RCC 7860 (cell line): ENCODE measurements around the gene HDAC4.
A peak's percentile ranks its signal among the peaks of the same experiment; 100 is the strongest.

ENCODE experiments used
- DNase-seq: peaks from one replicate; pipeline ENCODE4 v3.0.0-alpha.2; 2015; ENCODE audit warnings: low spot score
- FAIRE-seq: peaks from 2 replicates; lab custom pipeline; 2012; peaks lifted over from hg19 to GRCh38; lab: Jason Lieb, UNC

Gene HDAC4

DNA sequence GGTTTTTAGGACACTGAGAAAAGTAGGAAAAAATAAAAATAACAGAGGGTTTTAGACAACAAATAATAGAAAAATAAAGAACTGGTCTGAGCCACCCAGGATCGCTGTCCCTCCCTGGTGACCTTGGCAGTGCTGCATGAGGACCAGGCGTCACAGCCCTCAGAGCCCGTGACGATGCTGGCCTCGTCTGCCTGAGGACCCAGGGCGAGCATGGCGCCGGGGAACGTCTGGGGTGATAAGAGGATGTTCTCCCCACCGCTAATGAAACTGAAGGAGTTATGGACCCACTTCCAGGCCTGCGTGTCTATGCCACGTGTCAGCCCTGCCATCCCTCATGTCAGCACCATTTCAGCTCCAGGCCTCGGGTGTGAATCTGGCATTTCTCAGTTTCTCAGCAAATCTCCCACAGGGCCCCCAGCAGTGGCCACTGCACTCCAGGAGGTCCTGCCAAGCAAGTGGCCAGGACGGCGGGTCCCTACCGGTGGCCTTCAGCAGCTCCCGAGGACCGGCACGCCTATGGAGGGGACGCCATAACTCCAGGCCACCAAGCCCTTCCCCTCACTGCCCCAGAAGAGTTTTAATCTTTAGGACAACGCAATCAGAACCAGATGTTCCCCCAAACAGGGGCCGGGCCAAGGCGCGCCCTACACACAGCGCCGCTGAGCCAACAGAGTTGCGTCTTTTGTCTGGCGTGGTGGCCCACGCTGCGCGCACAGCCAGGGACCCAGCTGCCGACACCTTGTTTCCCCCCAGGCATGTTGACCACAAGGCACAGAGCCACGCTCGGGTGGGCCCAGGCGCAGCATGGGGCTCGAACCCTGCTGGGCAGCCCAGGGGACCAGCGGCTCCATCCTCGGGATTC is 373.2 kb downstream of the HDAC4 start:
- no peak for DNase-seq
- no peak for FAIRE-seq

- FAIRE-seq (no peak), DNase-seq (no peak)
Measured at GRCh38 chr2:239026711-239027361, 374.0 kb downstream of the HDAC4 start.

DNA sequence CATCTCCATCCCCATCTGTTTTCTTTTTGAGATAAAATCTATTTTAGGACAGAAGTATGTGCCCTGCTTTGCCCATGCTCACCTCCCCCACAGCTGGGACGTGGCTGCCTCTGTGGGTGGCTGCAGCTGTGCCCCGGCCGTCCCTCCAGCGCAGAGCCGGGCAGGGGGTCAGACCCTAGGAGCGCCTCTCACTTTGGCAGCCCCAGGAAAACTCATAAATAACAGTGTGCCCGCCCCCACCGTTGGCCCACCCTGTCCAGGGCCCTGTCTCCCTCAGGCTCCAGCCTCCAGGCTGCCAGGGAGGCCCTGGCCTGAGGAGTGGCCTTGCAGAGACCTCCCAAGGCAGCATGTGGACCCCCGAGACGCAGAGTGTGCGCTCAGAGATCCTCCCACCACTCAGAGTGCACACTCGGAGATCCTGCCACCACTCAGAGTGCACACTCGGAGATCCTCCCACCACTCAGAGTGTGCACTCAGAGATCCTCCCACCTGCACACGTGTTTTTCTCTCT is 374.8 kb downstream of the HDAC4 start:
- no peak for FAIRE-seq
- no peak for DNase-seq

GRCh38 chr2:239025096-239025801 is 375.6 kb downstream of the HDAC4 start:
- FAIRE-seq (peak; percentile 55), DNase-seq (peak; percentile 57)

- FAIRE-seq = no peak
Measured at GRCh38 chr2:239024226-239024625, 376.6 kb downstream of the HDAC4 start.

GRCh38 chr2:239022437-239023260 is 378.2 kb downstream of the HDAC4 start:
- no peak for DNase-seq
- FAIRE-seq = no peak

More at GRCh38 chr2:239024226-239024625, 376.6 kb downstream of the HDAC4 start:
- no peak for DNase-seq

DNA sequence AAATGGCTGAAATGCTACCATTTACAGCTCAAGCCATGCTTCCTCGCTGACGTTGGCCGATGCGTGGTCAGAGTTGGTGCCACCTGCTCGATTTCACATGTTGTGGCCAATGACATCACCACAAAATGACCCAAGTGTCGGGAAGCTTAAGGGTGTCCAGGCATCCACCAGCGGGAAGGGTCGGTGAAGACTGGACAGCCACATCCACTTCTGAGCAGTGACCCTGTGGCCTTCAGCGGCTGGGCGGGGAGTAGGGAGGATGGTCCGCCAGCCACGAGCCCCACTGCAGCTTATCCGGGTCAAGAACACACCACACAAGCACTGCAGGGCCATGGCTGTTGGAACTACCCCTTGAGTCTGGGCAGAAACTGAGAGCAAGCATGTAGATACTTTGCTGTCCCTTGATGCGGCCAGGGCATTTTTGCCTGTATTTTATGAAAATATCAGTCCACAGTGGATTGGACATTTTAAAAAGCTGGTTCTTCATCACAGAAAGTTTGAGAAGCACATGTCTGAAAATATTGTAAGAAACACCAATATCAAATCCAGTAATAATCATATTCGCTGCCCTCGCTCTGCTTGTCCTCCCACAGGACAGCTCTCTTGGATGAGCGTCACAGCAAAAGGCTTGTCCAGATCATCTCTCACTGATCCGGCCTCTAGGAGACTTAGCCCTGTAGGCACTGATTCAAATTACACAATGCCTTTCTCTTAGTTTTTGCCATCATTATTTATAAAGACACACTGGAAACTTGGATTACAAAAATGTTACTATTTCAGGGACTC is 379.0 kb downstream of the HDAC4 start:
- no peak for FAIRE-seq

DNA sequence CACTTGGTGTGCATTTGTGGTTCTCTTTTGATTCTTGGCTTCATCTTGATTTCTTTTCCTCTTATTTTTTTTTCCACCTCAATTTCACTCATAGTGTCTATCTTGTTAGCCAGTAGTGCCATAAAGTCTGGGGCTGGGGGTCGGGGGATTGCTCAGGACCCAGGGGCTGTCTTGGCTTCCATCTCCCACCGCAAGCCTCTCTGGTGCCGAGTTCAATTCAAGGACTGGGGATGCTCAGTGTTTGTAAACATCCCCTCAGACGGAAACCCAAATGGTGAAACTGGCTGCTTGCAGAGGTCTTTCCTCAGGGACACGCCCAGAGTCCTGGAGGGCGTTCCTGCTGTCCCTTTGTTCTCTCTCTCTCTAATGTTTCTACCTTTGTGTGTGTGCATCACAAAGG is 379.6 kb downstream of the HDAC4 start:
- FAIRE-seq (no peak), DNase-seq (no peak)

More for the DNA sequence above, 379.0 kb downstream of the HDAC4 start:
- no peak for DNase-seq

DNA sequence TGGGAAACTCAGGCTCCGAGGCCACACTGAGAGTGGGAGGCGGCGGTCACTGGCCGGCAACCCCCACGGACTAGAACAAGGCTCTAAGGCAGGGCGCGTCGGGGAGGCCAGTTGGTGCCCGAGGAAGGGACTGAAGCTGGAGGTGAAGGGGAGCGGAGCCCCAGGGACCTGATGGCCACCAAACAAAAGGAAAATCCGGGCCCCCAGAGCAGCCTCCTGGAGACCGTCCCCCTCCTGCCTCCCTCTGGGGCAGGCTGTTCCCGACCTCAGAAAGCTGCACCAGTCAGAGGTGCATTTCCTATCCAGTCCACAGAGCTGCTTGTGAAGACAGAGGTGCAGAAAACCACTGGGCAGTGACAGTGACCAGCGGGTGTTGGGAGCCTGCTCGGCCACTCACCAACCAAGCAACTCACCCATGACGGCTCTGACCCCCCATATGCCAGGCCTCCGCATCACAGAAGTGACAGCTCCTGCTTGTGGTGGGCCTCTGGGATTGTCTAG is 380.2 kb downstream of the HDAC4 start:
- DNase-seq = no peak
- no peak for FAIRE-seq

DNA sequence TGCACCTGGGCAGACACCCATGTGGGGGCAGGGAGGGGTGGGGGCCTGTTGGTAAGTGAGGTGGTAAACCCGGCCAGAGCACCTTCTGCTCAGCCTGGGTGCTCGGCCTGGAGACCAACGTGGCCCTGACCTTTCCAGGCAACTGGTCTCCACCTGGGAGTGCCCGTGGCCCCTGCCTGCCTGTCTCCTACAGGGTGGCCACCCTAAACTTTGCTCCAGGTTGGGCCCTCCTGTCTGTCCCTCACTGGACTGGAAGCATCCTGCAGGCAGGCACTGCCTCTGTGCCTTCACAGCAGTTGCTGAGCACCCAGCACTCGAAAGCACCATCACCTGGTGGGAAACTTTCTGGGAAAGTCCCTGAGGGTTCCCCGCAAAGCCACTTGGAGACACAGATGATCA is 381.6 kb downstream of the HDAC4 start:
- no peak for FAIRE-seq
- DNase-seq = no peak

DNA sequence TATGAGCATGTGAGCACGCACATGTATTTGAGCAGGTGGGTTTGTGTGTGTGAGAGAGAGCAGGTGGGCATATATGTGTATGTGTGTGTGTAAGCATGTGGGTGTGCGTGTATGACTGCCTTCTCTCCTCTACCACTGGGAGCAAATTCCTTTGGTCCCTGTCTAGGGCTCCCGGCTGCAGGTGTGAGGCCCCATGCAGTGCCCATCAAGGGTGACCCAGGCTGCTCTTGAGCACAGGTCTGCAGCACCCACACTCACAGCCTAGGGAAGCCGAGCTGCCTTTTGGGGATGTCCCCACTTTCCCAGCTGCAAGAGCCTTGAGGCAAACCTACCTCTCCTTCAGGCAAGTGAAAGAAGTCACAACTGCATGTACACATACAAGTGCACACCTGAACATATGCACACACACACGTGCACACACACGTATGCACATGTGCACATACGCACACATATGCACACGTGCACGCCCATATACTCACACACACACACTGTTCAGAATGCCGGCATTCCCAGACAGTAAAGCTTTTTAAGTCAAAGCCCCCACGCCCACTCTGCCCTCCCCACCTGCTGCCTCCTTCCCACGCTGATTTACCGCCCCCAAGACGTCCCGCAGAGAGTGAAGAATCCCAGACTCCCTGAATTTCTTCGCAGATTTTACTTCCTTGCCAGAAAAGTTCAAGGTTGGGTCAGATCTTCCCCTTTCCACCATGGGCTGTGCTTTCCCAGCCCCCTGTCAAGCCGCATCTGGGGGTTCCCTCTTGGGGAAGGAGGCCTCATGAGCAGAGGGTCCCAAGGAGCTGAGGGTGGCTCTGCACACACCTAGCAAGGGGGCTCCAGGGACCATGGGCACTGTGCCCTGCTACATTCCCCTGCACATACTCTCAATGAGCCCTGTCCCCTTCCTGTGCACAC is 382.3 kb downstream of the HDAC4 start:
- DNase-seq (no peak), FAIRE-seq (no peak)

DNA sequence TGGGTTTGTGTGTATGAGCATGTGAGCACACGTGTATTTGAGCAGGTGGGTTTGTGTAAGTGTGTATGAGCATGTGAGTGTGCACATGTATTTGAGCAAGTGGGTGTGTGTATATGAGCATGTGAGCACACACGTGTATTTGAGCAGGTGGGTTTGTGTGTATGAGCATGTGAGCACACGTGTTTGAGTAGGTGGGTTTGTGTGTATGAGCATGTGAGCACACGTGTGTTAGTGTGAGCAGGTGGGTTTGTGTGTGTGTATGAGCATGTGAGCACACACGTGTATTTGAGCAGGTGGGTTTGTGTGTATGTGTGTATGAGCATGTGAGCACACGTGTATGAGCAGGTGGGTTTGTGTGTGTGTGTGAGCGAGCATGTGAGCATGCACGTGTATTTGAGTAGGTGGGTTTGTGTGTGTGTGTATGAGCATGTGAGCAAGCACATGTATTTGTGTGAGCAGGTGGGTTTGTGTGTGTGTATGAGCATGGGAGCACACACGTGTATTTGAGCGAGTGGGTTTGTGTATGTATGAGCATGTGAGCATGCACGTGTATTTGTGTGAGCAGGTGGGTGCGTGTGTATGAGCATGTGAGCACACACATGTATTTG is 383.2 kb downstream of the HDAC4 start:
- FAIRE-seq (no peak), DNase-seq (no peak)

DNA sequence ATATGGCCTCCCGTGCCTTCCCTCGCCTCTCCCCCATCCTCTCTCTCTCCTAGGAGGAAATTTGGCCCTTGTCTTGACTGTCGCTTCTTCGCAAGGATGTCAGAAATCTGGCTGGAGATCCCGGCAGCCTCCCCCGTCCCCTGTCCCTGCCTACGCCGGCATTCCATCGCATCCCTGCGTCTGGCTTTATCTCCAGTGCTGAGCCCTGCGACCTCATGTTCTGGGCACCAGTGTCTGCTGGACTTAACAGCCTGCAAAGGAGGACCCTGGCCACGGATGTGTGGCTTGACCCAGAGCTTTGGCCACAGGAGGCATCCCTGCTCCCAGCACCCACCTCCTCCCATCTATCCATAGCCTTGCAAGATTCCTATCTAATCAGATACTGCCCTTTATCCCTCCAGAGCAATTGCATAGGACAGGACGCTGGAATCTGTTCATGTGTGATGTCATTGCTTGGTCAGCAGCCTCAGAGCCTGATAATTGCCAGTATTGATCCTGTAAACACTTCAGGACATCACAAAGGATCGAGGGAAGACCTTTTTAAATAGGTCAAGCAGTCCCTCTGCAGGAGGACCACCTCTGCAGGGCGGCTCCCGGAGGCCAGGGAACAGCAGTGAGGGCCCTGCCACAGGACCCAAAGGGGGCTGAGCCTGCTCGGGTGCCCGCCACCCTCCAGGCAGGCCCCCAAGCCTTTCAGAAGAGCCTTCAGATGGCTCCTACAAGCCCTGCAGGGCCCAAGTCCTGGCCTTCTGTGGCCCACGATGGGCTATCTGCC is 384.7 kb downstream of the HDAC4 start:
- FAIRE-seq (no peak), DNase-seq (no peak)

DNA sequence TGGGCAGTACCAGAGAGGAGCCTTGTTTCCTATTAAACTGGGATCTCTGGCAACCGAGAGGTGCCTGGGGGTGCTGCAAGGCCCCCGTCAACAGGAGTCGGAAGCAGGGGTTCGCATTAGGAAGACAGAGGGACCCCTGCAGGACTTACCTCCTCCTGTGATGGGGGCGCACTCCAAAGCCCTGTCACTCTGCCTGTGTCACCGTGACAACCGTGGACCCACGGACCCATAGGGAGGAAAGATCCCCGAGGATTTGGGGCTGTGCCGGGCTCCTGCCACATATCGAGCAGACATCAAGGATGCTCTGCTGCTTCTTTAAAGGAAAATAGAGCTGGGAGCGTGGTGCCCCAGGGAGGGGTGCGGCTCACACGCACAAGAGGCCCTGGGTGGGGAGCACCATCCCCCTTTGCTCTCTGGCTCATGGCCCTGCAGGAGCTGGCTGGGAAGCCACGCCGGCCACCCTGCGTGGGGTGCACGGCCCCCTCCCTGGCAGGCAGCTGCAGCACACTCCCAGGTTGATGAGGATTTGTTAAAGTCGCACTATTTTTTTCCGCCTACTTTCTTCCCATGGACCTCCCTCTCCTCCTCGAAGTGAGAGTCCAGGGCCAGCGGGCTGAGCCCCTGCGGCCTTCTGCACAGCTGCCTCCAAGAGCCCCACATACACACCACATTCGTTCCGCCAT is 385.5 kb downstream of the HDAC4 start:
- FAIRE-seq = no peak

GRCh38 chr2:239014458-239015217 is 386.2 kb downstream of the HDAC4 start:
- FAIRE-seq (no peak), DNase-seq (no peak)

More for the DNA sequence above, 385.5 kb downstream of the HDAC4 start:
- DNase-seq = no peak

- DNase-seq = peak; percentile 48
- FAIRE-seq = no peak
Measured at GRCh38 chr2:239013678-239013976, 387.2 kb downstream of the HDAC4 start.
